LNCaP clone FGC (cell line): ENCODE results near the gene MYD88.

Source experiments
- DNase-seq: peaks from one replicate; pipeline ENCODE4 v3.0.0-alpha.2; 2011; ENCODE audit warnings: low read depth
- H3K4me3 ChIP-seq: 2 replicates; pipeline ENCODE4 v1.5.1; 2011; ENCODE audit warnings: mild to moderate bottlenecking, low read depth, low read length, control low read depth
- CTCF ChIP-seq: IDR thresholded peaks from 2 replicates; pipeline ENCODE4 v1.5.1; 2012; ENCODE audit warnings: mild to moderate bottlenecking; ENCODE audit not compliant: control insufficient read depth, insufficient read depth; ENCODE audit errors: extremely low read depth

Gene MYD88

GRCh38 chr3:38098376-38098723 is 40.1 kb upstream of the MYD88 start:
- DNase-seq, result no peak
- TF ChIP-seq CTCF, result no peak

GRCh38 chr3:38099518-38099917 is 38.9 kb upstream of the MYD88 start:
- no peak for TF ChIP-seq CTCF
- no peak overlapping the region for H3K4me3 ChIP-seq
- DNase-seq, result no peak

More at GRCh38 chr3:38098376-38098723, 40.1 kb upstream of the MYD88 start:
- no peak overlapping the region for H3K4me3 ChIP-seq

- DNase-seq, result no peak
- no peak overlapping the region for H3K4me3 ChIP-seq
- no peak for TF ChIP-seq CTCF
Observed at GRCh38 chr3:38100498-38100897, 38.0 kb upstream of the MYD88 start.

GRCh38 chr3:38101811-38102443 is 36.5 kb upstream of the MYD88 start:
- no peak overlapping the region for H3K4me3 ChIP-seq
- no peak for TF ChIP-seq CTCF
- no peak for DNase-seq

- DNase-seq, result no peak
- no peak for TF ChIP-seq CTCF
- no peak overlapping the region for H3K4me3 ChIP-seq
Observed at GRCh38 chr3:38102444-38102814, 36.0 kb upstream of the MYD88 start.

- no peak overlapping the region for H3K4me3 ChIP-seq
- no peak for TF ChIP-seq CTCF
- no peak for DNase-seq
Observed at GRCh38 chr3:38105525-38105924, 32.9 kb upstream of the MYD88 start.

- TF ChIP-seq CTCF, result no peak
- no peak for DNase-seq
- H3K4me3 ChIP-seq, result no peak overlapping the region
Observed at GRCh38 chr3:38107911-38108648, 30.4 kb upstream of the MYD88 start.
